Fibroblast of lung (primary cell): ENCODE data around the gene KIF1A. TPM values are rescaled to one million over a fixed set of nuclear protein-coding genes. Genes with fewer than 3 reads are reported as not detected.

Experiments
- DNase-seq, 2 donors: peaks; one replicate each; pipeline versions ENCODE4 v3.0.0 to v3.0.0-alpha.2; 2010; ENCODE audit warnings: low read depth in 2 of 2
- H2AFZ ChIP-seq: 2 replicates; pipeline ENCODE4 v1.5.1; 2012; ENCODE audit warnings: low read length, control low read depth, inconsistent platforms
- H3K27ac ChIP-seq: 2 replicates; pipeline ENCODE4 v1.5.1; 2011; ENCODE audit warnings: low read length, control low read depth; ENCODE audit not compliant: insufficient read depth
- H3K27me3 ChIP-seq: 2 replicates; pipeline ENCODE4 v1.5.1; 2011; ENCODE audit warnings: mild to moderate bottlenecking, low read length; ENCODE audit not compliant: control insufficient read depth, insufficient read depth
- H3K36me3 ChIP-seq: 2 replicates; pipeline ENCODE4 v1.5.1; 2011; ENCODE audit warnings: low read length; ENCODE audit not compliant: control insufficient read depth, insufficient read depth
- H3K4me1 ChIP-seq: 2 replicates; pipeline ENCODE4 v1.5.1; 2011; ENCODE audit warnings: low read length; ENCODE audit not compliant: control insufficient read depth, insufficient read depth; ENCODE audit errors: extremely low read depth
- H3K4me2 ChIP-seq: 2 replicates; pipeline ENCODE4 v1.5.1; 2011; ENCODE audit warnings: low read length, control low read depth; ENCODE audit not compliant: insufficient read depth; ENCODE audit errors: extremely low read depth
- H3K4me3 ChIP-seq, 4 experiments: fragments of 200-600 bp in 1 of 4; sonication (generic) in 1 of 4; replicated peaks in 1 of 4; 2 replicates each; pipeline ENCODE4 v1.5.1; 2011 to 2016; ENCODE audit warnings: low read length in 4 of 4, low read depth in 3 of 4, mild to moderate bottlenecking in 3 of 4, control low read depth in 2 of 4, inconsistent platforms in 1 of 4, mixed read lengths in 1 of 4; ENCODE audit not compliant: insufficient read depth in 1 of 4; ENCODE audit errors: control extremely low read depth in 1 of 4
- H3K79me2 ChIP-seq: 2 replicates; pipeline ENCODE4 v1.5.1; 2012; ENCODE audit warnings: mild to moderate bottlenecking, low read length, inconsistent platforms; ENCODE audit not compliant: control insufficient read depth, insufficient read depth
- H3K9ac ChIP-seq: 2 replicates; pipeline ENCODE4 v1.5.1; 2011; ENCODE audit warnings: mild to moderate bottlenecking, low read length, control low read depth; ENCODE audit not compliant: insufficient read depth
- H3K9me3 ChIP-seq: 2 replicates; pipeline ENCODE4 v1.5.1; 2012; ENCODE audit warnings: low read depth, low read length; ENCODE audit not compliant: control insufficient read depth, insufficient read depth
- H4K20me1 ChIP-seq: 2 replicates; pipeline ENCODE4 v1.5.1; 2011; ENCODE audit warnings: low read length; ENCODE audit not compliant: control insufficient read depth, insufficient read depth; ENCODE audit errors: extremely low read depth
- EZH2 ChIP-seq: IDR thresholded peaks from 2 replicates; pipeline ENCODE4 v1.5.1; 2012; ENCODE audit warnings: low read length, control low read depth, mild to moderate bottlenecking; ENCODE audit errors: missing control alignments
- polyA plus RNA-seq, 2 donors: library from polyadenylated mRNA; depleted of rRNA in 1 of 2; stranded (reverse) in 1 of 2; unstranded in 1 of 2; fragments of >200 nt; gene quantifications; 2 replicates each; pipeline ENCODE4 v1.2.1, GENCODE V29; 2011 to 2012; ENCODE audit warnings: missing spikeins in 1 of 2
- total RNA-seq: library from RNA; depleted of rRNA; stranded (reverse); fragments of >200 nt; gene quantifications from 2 replicates; pipeline ENCODE4 v1.2.1, GENCODE V29; 2014
- TF ChIP-seq, protein P1 (sequence below), 2 donors: IDR thresholded peaks in 1 of 2; conservative IDR thresholded peaks in 1 of 2; 1 replicate in 1 of 2; 2 replicates in 1 of 2; pipeline ENCODE4 v1.5.1; 2011 to 2012; ENCODE audit warnings: low read length in 2 of 2, control low read depth in 1 of 2, inconsistent platforms in 1 of 2, low read depth in 1 of 2, mild to moderate bottlenecking in 1 of 2

KIF1A gene
- total and polyA plus RNA-seq, 2 donors (not counting 1 experiment from before 2014, with no cell fraction given): 0.05 TPM; not detected in 1

DNA sequence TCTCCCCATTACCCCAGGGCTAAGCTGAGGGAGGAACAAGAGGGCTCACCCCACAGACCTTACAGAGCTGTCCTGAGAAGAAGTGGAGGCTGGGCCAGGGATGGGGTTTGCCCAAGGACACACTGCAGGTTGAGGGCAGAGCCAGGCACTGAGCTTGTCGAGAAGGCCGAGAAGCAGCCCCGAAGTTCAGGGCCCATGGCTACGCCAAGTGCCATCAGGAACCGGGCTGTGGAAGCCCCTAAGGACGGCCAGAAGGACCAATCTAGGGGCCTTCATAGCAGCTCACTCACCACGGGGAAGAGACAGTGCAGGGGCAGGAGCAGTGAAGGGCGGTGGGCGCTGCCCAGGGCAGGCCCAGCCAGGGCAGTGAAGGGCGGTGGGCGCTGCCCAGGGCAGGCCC is 30.0 kb upstream of the KIF1A start:
- Histone ChIP-seq H3K36me3 (no peaks in the 10 kb centered on the region), H2AFZ (no peak overlapping the region), H3K79me2 (no peaks in the 10 kb centered on the region), H3K4me2 (no peak overlapping the region), H3K27ac (no peak overlapping the region), H3K9ac (no peak overlapping the region), H3K9me3 (no peaks in the 10 kb centered on the region), H4K20me1 (no peaks in the 10 kb centered on the region), H3K4me1 (no peaks in the 10 kb centered on the region), H3K4me3 (no peak overlapping the region), H3K27me3 (no peaks in the 10 kb centered on the region)
- no peak for DNase-seq
- TF ChIP-seq, protein P1, sequence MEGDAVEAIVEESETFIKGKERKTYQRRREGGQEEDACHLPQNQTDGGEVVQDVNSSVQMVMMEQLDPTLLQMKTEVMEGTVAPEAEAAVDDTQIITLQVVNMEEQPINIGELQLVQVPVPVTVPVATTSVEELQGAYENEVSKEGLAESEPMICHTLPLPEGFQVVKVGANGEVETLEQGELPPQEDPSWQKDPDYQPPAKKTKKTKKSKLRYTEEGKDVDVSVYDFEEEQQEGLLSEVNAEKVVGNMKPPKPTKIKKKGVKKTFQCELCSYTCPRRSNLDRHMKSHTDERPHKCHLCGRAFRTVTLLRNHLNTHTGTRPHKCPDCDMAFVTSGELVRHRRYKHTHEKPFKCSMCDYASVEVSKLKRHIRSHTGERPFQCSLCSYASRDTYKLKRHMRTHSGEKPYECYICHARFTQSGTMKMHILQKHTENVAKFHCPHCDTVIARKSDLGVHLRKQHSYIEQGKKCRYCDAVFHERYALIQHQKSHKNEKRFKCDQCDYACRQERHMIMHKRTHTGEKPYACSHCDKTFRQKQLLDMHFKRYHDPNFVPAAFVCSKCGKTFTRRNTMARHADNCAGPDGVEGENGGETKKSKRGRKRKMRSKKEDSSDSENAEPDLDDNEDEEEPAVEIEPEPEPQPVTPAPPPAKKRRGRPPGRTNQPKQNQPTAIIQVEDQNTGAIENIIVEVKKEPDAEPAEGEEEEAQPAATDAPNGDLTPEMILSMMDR (conservative IDR thresholded peaks at IDR 0.05 in 1 of 2, IDR thresholded peaks at IDR 0.05 in 1 of 2; ENCODE audit: low read depth in 1 of 2, low read length in 2 of 2): no peak
- no peak for TF ChIP-seq EZH2

DNA sequence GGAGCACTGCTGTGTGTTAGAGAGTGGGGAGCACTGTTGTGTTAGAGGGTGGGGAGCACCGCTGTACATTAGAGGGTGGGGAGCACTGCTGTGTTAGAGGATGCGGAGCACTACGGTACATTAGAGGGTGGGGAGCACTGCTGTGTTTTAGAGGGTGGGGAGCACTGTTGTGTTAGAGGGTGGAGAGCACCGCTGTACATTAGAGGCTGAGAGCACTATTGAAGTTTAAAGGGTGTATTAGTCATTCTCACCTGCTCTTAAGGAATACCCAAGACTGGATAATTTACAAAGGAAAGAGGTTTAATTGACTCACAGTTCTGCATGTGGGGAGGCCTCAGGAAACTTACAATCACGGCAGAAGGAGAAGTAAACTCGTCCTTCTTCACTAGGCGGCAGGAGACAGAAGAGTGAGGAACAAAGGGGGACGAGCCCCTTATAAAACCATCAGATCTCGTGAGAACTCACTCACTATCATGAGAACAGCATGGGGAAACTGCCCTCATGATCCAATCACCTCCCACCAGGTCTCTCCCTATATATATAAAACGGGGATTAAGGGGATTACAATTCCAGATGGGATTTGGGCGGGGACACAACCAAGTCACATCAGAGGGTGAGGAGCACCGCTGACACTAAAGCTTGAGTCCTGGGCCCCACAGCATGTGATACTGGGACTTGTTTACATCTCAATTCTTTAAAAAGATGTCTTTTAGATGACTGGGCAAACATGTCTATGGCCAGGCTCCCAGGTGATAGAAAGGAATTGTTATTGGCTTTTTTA is 29.1 kb upstream of the KIF1A start:
- H3K36me3 ChIP-seq: no peaks in the 10 kb centered on the region
- no peak for TF ChIP-seq EZH2
- TF ChIP-seq, protein P1 (conservative IDR thresholded peaks at IDR 0.05 in 1 of 2, IDR thresholded peaks at IDR 0.05 in 1 of 2; ENCODE audit: low read depth in 1 of 2, low read length in 2 of 2): no peak
- H3K9me3 ChIP-seq: no peaks in the 10 kb centered on the region
- no peak for DNase-seq
- no peak overlapping the region for H3K4me3 ChIP-seq
- H3K4me2 ChIP-seq: no peak overlapping the region
- no peak overlapping the region for H3K27ac ChIP-seq
- H3K9ac ChIP-seq: no peak overlapping the region
- no peaks in the 10 kb centered on the region for H3K4me1 ChIP-seq
- peaks cover 2% of the 10 kb centered on the region for H3K27me3 ChIP-seq
- H3K79me2 ChIP-seq: no peaks in the 10 kb centered on the region
- no peaks in the 10 kb centered on the region for H4K20me1 ChIP-seq
- no peak overlapping the region for H2AFZ ChIP-seq

DNA sequence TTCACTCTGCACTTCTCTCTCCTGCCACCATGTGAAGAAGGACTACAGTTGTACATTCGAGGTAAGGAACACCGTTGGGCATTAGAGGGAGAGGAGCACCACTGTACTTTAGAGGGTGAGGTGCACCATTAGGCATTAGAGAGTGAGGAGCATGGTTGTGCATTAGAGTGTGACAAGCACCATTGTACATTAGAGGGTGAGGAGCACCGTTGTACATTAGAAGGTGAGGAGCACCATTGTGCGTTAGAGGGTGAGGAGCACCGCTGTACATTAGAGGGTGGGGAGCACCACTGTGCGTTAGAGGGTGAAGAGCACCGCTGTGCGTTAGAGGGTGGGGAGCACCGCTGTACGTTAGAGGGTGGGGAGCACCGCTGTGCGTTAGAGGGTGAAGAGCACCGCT is 27.8 kb upstream of the KIF1A start:
- H3K79me2 ChIP-seq: no peaks in the 10 kb centered on the region
- H3K27ac ChIP-seq: no peak overlapping the region
- DNase-seq: no peak
- no peak overlapping the region for H3K9ac ChIP-seq
- H3K4me1 ChIP-seq: no peaks in the 10 kb centered on the region
- H3K4me2 ChIP-seq: no peak overlapping the region
- H3K27me3 ChIP-seq: peaks cover 2% of the 10 kb centered on the region
- no peak for TF ChIP-seq EZH2
- TF ChIP-seq, protein P1 (conservative IDR thresholded peaks at IDR 0.05 in 1 of 2, IDR thresholded peaks at IDR 0.05 in 1 of 2; ENCODE audit: low read depth in 1 of 2, low read length in 2 of 2): no peak
- no peak overlapping the region for H2AFZ ChIP-seq
- no peak overlapping the region for H3K4me3 ChIP-seq
- no peaks in the 10 kb centered on the region for H3K9me3 ChIP-seq
- H4K20me1 ChIP-seq: no peaks in the 10 kb centered on the region
- H3K36me3 ChIP-seq: no peaks in the 10 kb centered on the region
